K562 (cell line): Measurements from ENCODE around the gene ACCSL. TPM values are rescaled to one million over a fixed set of nuclear protein-coding genes. Genes with fewer than 3 reads are reported as not detected.

Source experiments
- ATAC-seq: fragments of 200-7000 bp; cut with Tn5 transposase; 3 replicates; pipeline ENCODE4 v1.9.1; 2020; ENCODE audit warnings: moderate library complexity
- BruUV-seq: library from RNA; stranded (reverse); fragments of 400-500 nt; replicated peaks from 2 replicates; lab custom pipeline; 2021; lab: Mats Ljungman, UMichigan
- CTCF ChIA-PET: fragments of 300-600 bp; formaldehyde crosslinking; extraction: SDS; loops from one replicate; lab custom pipeline; 2021; ENCODE audit warnings: low intra/inter-chr PET ratio; lab: Yijun Ruan, JAX
- POLR2A ChIA-PET: fragments of 300-600, 350-650 bp; sonication (Branson Sonifier 250); formaldehyde crosslinking; extraction: SDS; loops from one replicate; lab custom pipeline; 2021; ENCODE audit warnings: antibody characterized with exemption, inconsistent platforms; lab: Yijun Ruan, JAX
- DNase-seq, 4 experiments: peaks; one replicate each; pipeline versions ENCODE4 v3.0.0 to v3.0.0-alpha.2; 2011 to 2018; ENCODE audit warnings: low spot score in 3 of 4, mixed read lengths in 3 of 4; ENCODE audit errors: extremely low read depth in 1 of 4
- FAIRE-seq: peaks from 2 replicates; lab custom pipeline; 2011; peaks lifted over from hg19 to GRCh38; lab: Jason Lieb, UNC
- H2AFZ ChIP-seq: 2 replicates; pipeline ENCODE4 v1.6.0; 2011; ENCODE audit warnings: low read depth, low read length, control low read depth, inconsistent platforms
- H3K27ac ChIP-seq: fragments of 200-600 bp; 3 replicates; pipeline ENCODE4 v1.8.0; 2011; ENCODE audit warnings: low read depth, mild to moderate bottlenecking, control low read depth, inconsistent platforms, low read length, moderate library complexity, mixed read lengths; ENCODE audit errors: extremely low read depth
- H3K27me3 ChIP-seq, 2 experiments: fragments of 300-600 bp in 1 of 2; 2 replicates in 1 of 2; 3 replicates in 1 of 2; pipeline versions ENCODE4 v1.6.0 to v1.8.0; 2011; ENCODE audit warnings: inconsistent platforms in 2 of 2, low read length in 2 of 2, mild to moderate bottlenecking in 1 of 2, mixed read lengths in 1 of 2, moderate library complexity in 1 of 2; ENCODE audit not compliant: control insufficient read depth in 2 of 2, insufficient read depth in 2 of 2
- H3K36me3 ChIP-seq: fragments of 300-600 bp; 3 replicates; pipeline ENCODE4 v1.8.0; 2011; ENCODE audit warnings: mild to moderate bottlenecking, low read length, inconsistent platforms; ENCODE audit not compliant: control insufficient read depth, insufficient read depth
- H3K4me1 ChIP-seq, 2 experiments: fragments of 200-600 bp in 1 of 2; replicated peaks in 1 of 2; 2 replicates in 1 of 2; 3 replicates in 1 of 2; pipeline versions ENCODE4 v1.5.1 to v1.8.0; 2011; ENCODE audit warnings: inconsistent platforms in 2 of 2, low read length in 2 of 2, mild to moderate bottlenecking in 1 of 2, mixed read lengths in 1 of 2, moderate library complexity in 1 of 2; ENCODE audit not compliant: control insufficient read depth in 2 of 2, insufficient read depth in 2 of 2
- H3K4me2 ChIP-seq: 2 replicates; pipeline ENCODE4 v1.6.1; 2011; ENCODE audit warnings: low read length, control low read depth, inconsistent platforms, mixed read lengths; ENCODE audit not compliant: insufficient read depth
- H3K4me3 ChIP-seq: fragments of 200-600 bp; sonication (generic), shearing (Covaris generic); 2 replicates; pipeline ENCODE4 v1.5.1; 2016; ENCODE audit warnings: control low read depth, inconsistent platforms
- H3K79me2 ChIP-seq: fragments of 200-600 bp; 3 replicates; pipeline ENCODE4 v1.8.0; 2011; ENCODE audit warnings: low read length, inconsistent platforms; ENCODE audit not compliant: control insufficient read depth, insufficient read depth
- H3K9ac ChIP-seq, 2 experiments: 2 replicates each; pipeline versions ENCODE4 v1.6.0 to v1.6.1; 2011; ENCODE audit warnings: low read depth in 2 of 2, low read length in 2 of 2, control low read depth in 1 of 2, inconsistent platforms in 1 of 2, mild to moderate bottlenecking in 1 of 2, mixed read lengths in 1 of 2; ENCODE audit not compliant: insufficient read depth in 1 of 2
- H3K9me1 ChIP-seq: one replicate; pipeline ENCODE4 v1.6.0; 2011; ENCODE audit warnings: inconsistent platforms, mild to moderate bottlenecking, low read length, moderate library complexity; ENCODE audit not compliant: control insufficient read depth, insufficient read depth
- H3K9me3 ChIP-seq: replicated peaks from 2 replicates; pipeline ENCODE4 v1.5.1; 2011; ENCODE audit warnings: low read depth, low read length, inconsistent platforms; ENCODE audit not compliant: control insufficient read depth, insufficient read depth
- H4K20me1 ChIP-seq: replicated peaks from 2 replicates; pipeline ENCODE4 v1.6.1; 2011; ENCODE audit warnings: low read length, inconsistent platforms, mixed read lengths; ENCODE audit not compliant: control insufficient read depth, insufficient read depth
- HES1 ChIP-seq: fragments of 450-650 bp; IDR thresholded peaks from 2 replicates; pipeline ENCODE4 v1.6.1; 2016; ENCODE audit warnings: low read depth, mild to moderate bottlenecking, moderate library complexity
- XRCC4 ChIP-seq: IDR thresholded peaks from one replicate; pipeline ENCODE4 v1.6.1; 2011; ENCODE audit not compliant: insufficient read depth, insufficient read length; ENCODE audit errors: extremely low read depth
- ZKSCAN1 ChIP-seq: fragments of 150-350 bp; IDR thresholded peaks from 2 replicates; pipeline ENCODE4 v1.6.1; 2016; ENCODE audit warnings: low read depth, low read length
- ZNF23 ChIP-seq: fragments of 250-450 bp; sonication (Bioruptor Pico); IDR thresholded peaks from 2 replicates; pipeline ENCODE4 v1.4.0; 2020; ENCODE audit warnings: mild to moderate bottlenecking
- ZNF274 ChIP-seq: IDR thresholded peaks from 2 replicates; pipeline ENCODE4 v1.6.1; 2011; ENCODE audit warnings: low read depth, mild to moderate bottlenecking, low read length, moderate library complexity, borderline replicate concordance
- WGBS: fragments of 100-300 bp; shearing (Covaris generic); methylation state at CpG from one replicate; pipeline ENCODE4 v1.1.6; 2016; ENCODE audit warnings: low coverage, mixed read lengths; ENCODE audit not compliant: insufficient coverage; ENCODE audit errors: missing lambda C conversion rate; 5-methylcytosine and 5-hydroxymethylcytosine counted together
- in situ Hi-C: fragments of 300-500 bp; cut with MboI; formaldehyde crosslinking; loops from 4 replicates; pipeline ENCODE4 v1.15.0; 2018; ENCODE audit warnings: inconsistent platforms, mixed read lengths
- intact Hi-C: fragments of 100-400 bp; cut with micrococcal nuclease; formaldehyde crosslinking; loops from 2 replicates; pipeline ENCODE4 v1.14.2; 2022
- polyA plus RNA-seq, 8 experiments: library from polyadenylated mRNA; depleted of rRNA in 4 of 8; stranded (reverse) in 5 of 8; unstranded in 3 of 8; fragments of >200 nt; fragmentation: Nextera tagmentation in 2 of 8; fragmentation: Illumina TruSeq in 1 of 8; extraction: Ambion mirVana in 2 of 8; extraction: Trizol in 1 of 8; gene quantifications; 2 replicates each; pipeline versions ENCODE4 v1.2.1 to v1.2.3, GENCODE V29; 2011 to 2014; ENCODE audit warnings: inconsistent platforms in 1 of 8, missing spikeins in 1 of 8
- total RNA-seq, 7 experiments: library from RNA; depleted of rRNA in 6 of 7; stranded (reverse); fragments of >200 nt in 6 of 7; fragmentation: Illumina TruSeq in 2 of 7; extraction: Trizol in 2 of 7; gene quantifications; 2 replicates each; pipeline versions ENCODE4 v1.2.1 to v1.2.3, GENCODE V29; 2011 to 2021; ENCODE audit warnings: low replicate concordance in 1 of 7

The ACCSL gene
- total and polyA plus RNA-seq, 9 of the 15 experiments (the other 6 are each of a cell fraction or from before 2014, with no cell fraction given), result not detected

GRCh38 chr11:44090539-44090938 lies 42.8 kb downstream of the ACCSL start:
- FAIRE-seq (no peak), ATAC-seq (no peak), DNase-seq (no peak)
- TF ChIP-seq ZNF274, result no peak
- no peak for TF ChIP-seq ZKSCAN1
- TF ChIP-seq HES1, result no peak
- no peak for TF ChIP-seq XRCC4
- no peak for TF ChIP-seq ZNF23 (CRISPR knock-in tag)
- ChIA-PET POLR2A (interaction anchor here (0.6 kb wide), 1 partner anchor 20 kb away, joined by 3 read pairs; no protein-coding TSS in a partner anchor), CTCF (interaction anchor here (0.7 kb wide), 1 partner anchor 236 kb away, joined by 3 read pairs; no protein-coding TSS in a partner anchor)
- Histone ChIP-seq H3K4me2 (no peak overlapping the region), H3K79me2 (peaks cover under 1% of the 10 kb centered on the region; the same call in 1 of the 3 replicates), H3K36me3 (no peaks in the 10 kb centered on the region), H3K9me3 (no peaks in the 10 kb centered on the region; the same call in 1 of the 2 replicates), H3K9ac (no peak overlapping the region), H3K4me1 (peaks cover 2 to 8% of the 10 kb centered on the region in 2 experiments; a peak in 3 of 5 replicates), H3K4me3 (no peak overlapping the region), H3K9me1 (no peaks in the 10 kb centered on the region), H3K27me3 (no peaks in the 10 kb centered on the region), H3K27ac (no peak overlapping the region), H2AFZ (no peak overlapping the region), H4K20me1 (no peaks in the 10 kb centered on the region)
- in situ Hi-C loops, result no loop called here
- WGBS, result 31% methylated on average over 1 of the region's 1 CpG
- intact Hi-C loops, result no loop called here
- no TSS peak for BruUV-seq
